ENCODE data around the gene SLC25A23. TPM values are rescaled to one million over a fixed set of nuclear protein-coding genes. Genes with fewer than 3 reads are reported as not detected.
A peak's percentile ranks its signal among the peaks of the same experiment; 100 is the strongest.

SLC25A23 gene
- total and polyA plus RNA-seq, 4 donors, result 9.3 to 34.6 (median 22.7) TPM

GRCh38 chr19:6464070-6464873 is 4.7 kb upstream of the SLC25A23 start, which contains the start of gene CRB3:
CRB3 (plus strand) TSS chr19:6464271; CDS start chr19:6464702, 431 bp downstream.
- Histone ChIP-seq H3K27me3 (ENCODE audit: control insufficient read depth in 4 of 4, insufficient read depth in 4 of 4, low read length in 3 of 4) (no peaks in the 10 kb centered on the region), H3K4me3 (ENCODE audit: low read depth in 1 of 3, low read length in 3 of 3) (peak within 1 kb of the TSS; percentile 68 to 83 (median 75)), H3K4me1 (ENCODE audit: control insufficient read depth in 4 of 4, insufficient read depth in 4 of 4, low read length in 3 of 4) (peaks cover 3 to 19% (median 13%) of the 10 kb centered on the region in 4 donors), H3K27ac (ENCODE audit: low read depth in 1 of 2, low read length in 2 of 2) (peak within 1 kb of the TSS; percentile 83 to 88), H3K36me3 (ENCODE audit: control insufficient read depth in 4 of 4, insufficient read depth in 3 of 4, low read depth in 1 of 4, low read length in 3 of 4) (peaks cover 3 to 9% (median 5%) of the 10 kb centered on the region in 4 donors), H3K9ac (ENCODE audit: low read depth in 1 of 2, low read length in 2 of 2) (peak within 1 kb of the TSS; percentile 17 to 34), H3K9me3 (ENCODE audit: control insufficient read depth in 4 of 4, low read length in 3 of 4) (no peaks in the 10 kb centered on the region)
- DNase-seq (ENCODE audit: low spot score), result peak; percentile 72
- 5% methylated on average over 65 of the region's 65 CpGs for WGBS
- TF ChIP-seq REST (IDR thresholded peaks at IDR 0.05), result peak; percentile 25
- TF ChIP-seq HNF4G (IDR thresholded peaks at IDR 0.05), result no peak
- no peak for TF ChIP-seq MAX (IDR thresholded peaks at IDR 0.05)
- peak; percentile 39 for TF ChIP-seq SP1 (IDR thresholded peaks at IDR 0.05)
- TF ChIP-seq RXRA (IDR thresholded peaks at IDR 0.05), result peak in 1 of 2 donors; percentile 37
- TF ChIP-seq YY1 (IDR thresholded peaks at IDR 0.05), result peak; percentile 48
- TF ChIP-seq HNF4A (conservative IDR thresholded peaks at IDR 0.05), result peak; percentile 36 to 61
- TF ChIP-seq CTCF (IDR thresholded peaks at IDR 0.05; ENCODE audit: low read depth, low read length, missing input control), result no peak
- peak in 1 of 2 donors; percentile 77 for TF ChIP-seq GABPA (IDR thresholded peaks at IDR 0.05 in 1 of 2, conservative IDR thresholded peaks at IDR 0.05 in 1 of 2)
- TF ChIP-seq FOXA1 (IDR thresholded peaks at IDR 0.05), result no peak

GRCh38 chr19:6460099-6460884 is 700 bp upstream of the SLC25A23 start:
- Histone ChIP-seq H3K9ac (ENCODE audit: low read depth in 1 of 2, low read length in 2 of 2) (peak overlapping the region; percentile 36 to 60), H3K4me1 (ENCODE audit: control insufficient read depth in 4 of 4, insufficient read depth in 4 of 4, low read length in 3 of 4) (peaks cover 7 to 27% (median 20%) of the 10 kb centered on the region in 4 donors), H3K27me3 (ENCODE audit: control insufficient read depth in 4 of 4, insufficient read depth in 4 of 4, low read length in 3 of 4) (no peaks in the 10 kb centered on the region), H3K4me3 (ENCODE audit: low read depth in 1 of 3, low read length in 3 of 3) (peak overlapping the region; percentile 75 to 87 (median 85)), H3K36me3 (ENCODE audit: control insufficient read depth in 4 of 4, insufficient read depth in 3 of 4, low read depth in 1 of 4, low read length in 3 of 4) (peaks cover 0 to 11% (median 1%) of the 10 kb centered on the region in 4 donors), H3K27ac (ENCODE audit: low read depth in 1 of 2, low read length in 2 of 2) (peak overlapping the region; percentile 88 to 91), H3K9me3 (ENCODE audit: control insufficient read depth in 4 of 4, low read length in 3 of 4) (no peaks in the 10 kb centered on the region)
- WGBS, result under 1% methylated on average over 57 of the region's 57 CpGs
- peak; percentile 89 for DNase-seq (ENCODE audit: low spot score)
- TF ChIP-seq SP1 (IDR thresholded peaks at IDR 0.05) (peak; percentile 74), MAX (IDR thresholded peaks at IDR 0.05) (peak; percentile 32), RXRA (IDR thresholded peaks at IDR 0.05) (peak; percentile 17 to 52), REST (IDR thresholded peaks at IDR 0.05) (no peak), JUND (IDR thresholded peaks at IDR 0.05) (no peak), YY1 (IDR thresholded peaks at IDR 0.05) (peak; percentile 35), ATF3 (IDR thresholded peaks at IDR 0.05) (no peak), ZBTB33 (IDR thresholded peaks at IDR 0.05) (no peak), NR2F2 (IDR thresholded peaks at IDR 0.05) (no peak), HNF4A (conservative IDR thresholded peaks at IDR 0.05) (no peak), RAD21 (IDR thresholded peaks at IDR 0.05) (peak in 1 of 2 donors; percentile 52), FOXA2 (IDR thresholded peaks at IDR 0.05) (no peak)
